Activated CD4-positive, alpha-beta T cell treated with anti-CD3 and anti-CD28 coated beads, Interleukin-2, amount 10 ng/mL, durations not matched to agents 7 days and 5 days (primary cell): ENCODE results near the gene LAGE3. TPM values are rescaled to one million over a fixed set of nuclear protein-coding genes. Genes with fewer than 3 reads are reported as not detected.

Source experiments
- CTCF ChIA-PET: fragments of 350-600 bp; sonication (Branson Sonifier 250); formaldehyde crosslinking; loops from one replicate; lab custom pipeline; 2021; ENCODE audit warnings: antibody characterized with exemption; lab: Charles Lee
- POLR2A ChIA-PET: fragments of 350-600 bp; sonication (Branson Sonifier 250); formaldehyde crosslinking; loops from one replicate; lab custom pipeline; 2021; ENCODE audit warnings: antibody characterized with exemption; lab: Charles Lee
- DNase-seq: peaks from one replicate; pipeline ENCODE4 v3.0.0-alpha.2; 2020
- H3K27ac Mint-ChIP-seq: one replicate; pipeline ENCODE4 v1.8.0; 2021; ENCODE audit warnings: mild to moderate bottlenecking, moderate library complexity, mixed read lengths
- H3K27me3 Mint-ChIP-seq: one replicate; pipeline ENCODE4 v1.8.0; 2021; ENCODE audit warnings: mixed read lengths
- H3K36me3 Mint-ChIP-seq: one replicate; pipeline ENCODE4 v1.8.0; 2021; ENCODE audit warnings: low read depth, mixed read lengths
- H3K4me1 Mint-ChIP-seq: one replicate; pipeline ENCODE4 v1.8.0; 2021; ENCODE audit warnings: mixed read lengths
- H3K4me3 Mint-ChIP-seq: one replicate; pipeline ENCODE4 v1.8.0; 2021; ENCODE audit warnings: mild to moderate bottlenecking, moderate library complexity, mixed read lengths
- H3K9me3 Mint-ChIP-seq: one replicate; pipeline ENCODE4 v1.8.0; 2021; ENCODE audit warnings: mixed read lengths
- total RNA-seq, 2 experiments: library from RNA; stranded (reverse); gene quantifications; one replicate each; pipeline ENCODE4 v1.2.3, GENCODE V29; 2021

The LAGE3 gene
- total RNA-seq, 2 experiments from 2014 or later = 43.2 to 47.9 TPM

DNA sequence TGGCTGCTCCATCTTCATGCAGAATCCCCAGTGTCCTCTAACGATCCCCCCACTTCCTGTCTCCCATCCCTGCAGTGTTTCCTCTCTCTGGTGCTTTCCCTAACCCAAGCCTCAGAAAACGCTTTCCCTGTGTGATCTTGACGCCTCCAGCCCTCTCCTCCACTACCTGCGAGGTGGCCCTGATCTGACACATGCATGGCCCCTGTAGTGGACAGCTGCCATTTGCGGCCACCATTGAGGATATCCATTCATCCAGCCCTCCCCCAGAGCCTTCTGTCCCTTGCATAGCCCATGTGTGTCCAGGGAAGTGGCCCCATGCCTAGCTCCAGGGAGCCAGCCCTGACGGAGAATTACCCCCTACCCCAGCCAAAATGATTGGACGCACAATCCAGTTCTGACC, 4.2 kb upstream of the LAGE3 start:
- no peak overlapping the region for H3K27ac Mint-ChIP-seq
- H3K4me3 Mint-ChIP-seq = no peak overlapping the region
- no peaks in the 10 kb centered on the region for H3K9me3 Mint-ChIP-seq
- ChIA-PET POLR2A (no interaction called here), CTCF (interaction anchor here (0.9 kb wide), 1 partner anchor 66 kb away, joined by 3 read pairs; no protein-coding TSS in a partner anchor)
- H3K27me3 Mint-ChIP-seq = no peaks in the 10 kb centered on the region
- H3K4me1 Mint-ChIP-seq = peaks cover 36% of the 10 kb centered on the region
- no peak for DNase-seq
- H3K36me3 Mint-ChIP-seq = peaks cover 9% of the 10 kb centered on the region

DNA sequence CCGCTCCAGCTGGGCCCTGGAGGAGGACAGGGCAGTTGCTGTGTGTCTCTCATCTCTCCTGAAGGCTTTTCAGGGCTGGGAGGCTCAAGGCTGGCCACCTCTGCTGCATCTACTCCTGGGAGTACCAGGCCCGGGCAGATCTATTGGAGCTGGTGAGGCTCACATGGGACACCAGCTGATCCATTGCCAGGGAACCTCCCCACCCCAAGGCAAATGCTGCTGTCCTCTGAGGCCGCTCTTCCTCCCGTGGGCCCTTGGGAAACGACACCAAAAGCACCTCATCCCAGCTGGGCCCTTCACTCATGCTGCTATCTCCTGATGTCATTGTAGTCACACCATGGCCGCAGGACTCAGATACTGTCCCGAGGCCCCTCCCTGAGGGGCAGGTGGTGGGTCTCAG, 3.7 kb upstream of the LAGE3 start:
- no peak overlapping the region for H3K4me3 Mint-ChIP-seq
- ChIA-PET CTCF (no interaction called here), POLR2A (no interaction called here)
- H3K27ac Mint-ChIP-seq = no peak overlapping the region
- no peak for DNase-seq
- peaks cover 34% of the 10 kb centered on the region for H3K4me1 Mint-ChIP-seq
- H3K36me3 Mint-ChIP-seq = peaks cover 8% of the 10 kb centered on the region
- H3K27me3 Mint-ChIP-seq = no peaks in the 10 kb centered on the region
- no peaks in the 10 kb centered on the region for H3K9me3 Mint-ChIP-seq

GRCh38 chrX:154481911-154482601, 3.0 kb upstream of the LAGE3 start:
- Mint-ChIP-seq H3K27ac (no peak overlapping the region), H3K27me3 (no peaks in the 10 kb centered on the region), H3K4me3 (no peak overlapping the region), H3K9me3 (no peaks in the 10 kb centered on the region), H3K36me3 (peaks cover 8% of the 10 kb centered on the region), H3K4me1 (peaks cover 33% of the 10 kb centered on the region)
- CTCF ChIA-PET = no interaction called here
- no peak for DNase-seq
- POLR2A ChIA-PET = no interaction called here

GRCh38 chrX:154481195-154481594, 2.1 kb upstream of the LAGE3 start:
- H3K36me3 Mint-ChIP-seq = peaks cover 8% of the 10 kb centered on the region
- no peaks in the 10 kb centered on the region for H3K27me3 Mint-ChIP-seq
- H3K4me1 Mint-ChIP-seq = peaks cover 39% of the 10 kb centered on the region
- POLR2A ChIA-PET = interaction anchor here (0.6 kb wide), 1 partner anchor 9 kb away, joined by 3 read pairs; no protein-coding TSS in a partner anchor
- H3K4me3 Mint-ChIP-seq = no peak overlapping the region
- DNase-seq = no peak
- CTCF ChIA-PET = interaction anchor here (1.0 to 2.1 kb wide), 2 partner anchors 9 to 19 kb away, joined by 4 to 5 read pairs; partner anchors contain the start of gene SLC10A3
- no peak overlapping the region for H3K27ac Mint-ChIP-seq
- H3K9me3 Mint-ChIP-seq = no peaks in the 10 kb centered on the region

- H3K27me3 Mint-ChIP-seq = no peaks in the 10 kb centered on the region
- no peak for DNase-seq
- peak overlapping the region; percentile 81 for H3K4me3 Mint-ChIP-seq
- peaks cover 25% of the 10 kb centered on the region for H3K4me1 Mint-ChIP-seq
- ChIA-PET POLR2A (no interaction called here), CTCF (interaction anchor here (1.5 kb wide), 1 partner anchor 11 kb away, joined by 3 read pairs; no protein-coding TSS in a partner anchor)
- peaks cover 2% of the 10 kb centered on the region for H3K36me3 Mint-ChIP-seq
- no peaks in the 10 kb centered on the region for H3K9me3 Mint-ChIP-seq
- H3K27ac Mint-ChIP-seq = peak overlapping the region; percentile 86
Observed at GRCh38 chrX:154477891-154478477, 1.1 kb downstream of the LAGE3 start.

DNA sequence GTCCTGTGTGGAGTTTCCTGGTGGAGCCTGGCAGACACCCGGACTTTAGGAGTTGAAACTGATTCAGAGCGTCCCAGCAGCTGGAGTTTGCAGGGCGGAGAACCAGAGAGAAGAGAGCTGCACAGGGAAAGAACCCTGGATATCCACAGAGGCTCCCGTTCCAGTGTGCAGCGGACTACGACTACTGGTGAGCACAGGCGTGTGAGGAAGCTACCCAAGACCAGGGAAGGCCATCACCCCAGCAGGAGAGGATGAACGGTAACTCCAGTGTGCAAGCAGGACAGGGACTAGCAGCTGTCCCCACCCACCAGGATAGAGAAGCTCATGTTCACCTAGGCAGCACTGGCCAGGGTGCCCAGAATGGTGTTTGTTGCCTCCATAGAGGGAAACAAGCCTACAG, 2.3 kb downstream of the LAGE3 start:
- Mint-ChIP-seq H3K27ac (peak overlapping the region; percentile 9), H3K9me3 (no peaks in the 10 kb centered on the region), H3K36me3 (peaks cover 2% of the 10 kb centered on the region), H3K27me3 (no peaks in the 10 kb centered on the region), H3K4me1 (peaks cover 25% of the 10 kb centered on the region), H3K4me3 (no peak overlapping the region)
- ChIA-PET CTCF (interaction anchor here (0.6 to 1.5 kb wide), 3 partner anchors 12 to 75 kb away, joined by 3 to 6 read pairs (median 4); no protein-coding TSS in a partner anchor), POLR2A (no interaction called here)
- DNase-seq = no peak

DNA sequence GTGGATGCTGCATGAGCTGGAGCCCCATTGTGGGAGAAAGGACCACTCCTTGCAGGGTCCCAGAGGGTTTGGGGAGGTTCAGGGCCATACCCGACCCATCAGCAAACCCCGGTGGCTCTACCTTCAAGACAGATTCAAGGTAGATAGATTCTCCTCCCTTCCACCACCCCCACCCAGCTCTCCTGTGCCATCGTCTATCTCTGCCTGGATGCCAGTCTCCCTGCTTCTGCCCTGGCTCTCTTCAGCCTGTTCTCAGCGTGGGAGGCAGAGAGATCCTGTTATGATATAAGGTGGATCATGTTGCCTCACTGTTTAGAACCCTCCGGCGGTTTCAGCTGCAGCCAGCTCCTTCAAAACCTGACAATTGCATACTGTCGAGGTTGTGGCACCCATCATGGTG, 5.4 kb downstream of the LAGE3 start:
- Mint-ChIP-seq H3K4me1 (peaks cover 20% of the 10 kb centered on the region), H3K4me3 (no peak overlapping the region), H3K27me3 (no peaks in the 10 kb centered on the region), H3K27ac (no peak overlapping the region), H3K36me3 (peaks cover 2% of the 10 kb centered on the region), H3K9me3 (no peaks in the 10 kb centered on the region)
- no peak for DNase-seq
- CTCF ChIA-PET = interaction anchor here (0.6 kb wide), 3 partner anchors 43 to 79 kb away, joined by 3 to 8 read pairs (median 3); no protein-coding TSS in a partner anchor
- POLR2A ChIA-PET = no interaction called here

DNA sequence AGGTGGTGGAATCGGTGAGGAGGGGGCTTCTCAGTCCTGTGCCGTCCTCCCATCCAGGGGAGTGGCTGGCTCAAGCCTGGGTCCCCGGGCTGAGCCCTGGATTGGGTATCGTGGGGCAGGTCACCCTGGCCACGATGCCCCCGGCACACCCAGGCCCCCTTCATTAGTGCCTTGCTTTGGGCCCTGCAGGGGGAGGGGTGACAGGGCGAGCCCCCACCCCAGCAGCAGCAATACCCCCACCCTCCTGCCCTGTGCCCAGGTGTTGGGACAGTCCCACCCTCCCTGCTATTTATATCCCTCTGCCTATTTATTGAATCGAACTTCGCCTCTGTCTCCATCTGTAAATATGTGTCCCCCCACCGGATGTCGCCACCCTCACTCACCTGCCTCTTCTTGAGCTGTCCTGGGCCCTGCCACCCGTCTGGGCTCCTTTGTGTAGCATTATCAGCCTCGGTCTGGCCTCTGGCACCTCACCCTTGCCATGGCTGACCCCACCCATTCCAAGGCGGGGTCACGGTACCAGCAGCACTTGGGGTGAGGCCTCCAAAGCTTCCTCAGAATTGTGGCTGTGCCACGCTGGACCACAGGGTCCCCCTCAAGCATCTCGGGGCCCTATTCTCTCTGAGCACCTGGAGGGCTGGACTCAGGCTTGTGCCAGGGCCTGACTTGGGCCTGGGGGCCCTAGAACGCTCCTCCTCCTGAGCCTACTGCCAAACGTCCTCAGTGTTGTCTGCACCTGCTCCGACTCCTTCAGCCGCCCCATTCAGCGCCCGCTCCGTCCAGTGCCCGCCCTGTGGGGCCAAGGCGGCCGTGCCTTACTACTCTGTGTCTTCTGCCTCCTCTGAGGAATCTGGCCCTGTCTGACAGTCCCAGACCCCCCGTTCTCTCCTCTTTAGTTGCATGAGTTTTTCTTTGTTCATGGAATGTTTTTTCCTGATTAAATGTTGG, 6.1 kb downstream of the LAGE3 start:
- no peaks in the 10 kb centered on the region for H3K27me3 Mint-ChIP-seq
- no peak overlapping the region for H3K4me3 Mint-ChIP-seq
- ChIA-PET POLR2A (no interaction called here), CTCF (interaction anchor here (1.2 kb wide), 1 partner anchor 23 kb away, joined by 3 read pairs; no protein-coding TSS in a partner anchor)
- peaks cover 2% of the 10 kb centered on the region for H3K36me3 Mint-ChIP-seq
- no peak overlapping the region for H3K27ac Mint-ChIP-seq
- H3K4me1 Mint-ChIP-seq = peaks cover 20% of the 10 kb centered on the region
- H3K9me3 Mint-ChIP-seq = no peaks in the 10 kb centered on the region
- DNase-seq = no peak

DNA sequence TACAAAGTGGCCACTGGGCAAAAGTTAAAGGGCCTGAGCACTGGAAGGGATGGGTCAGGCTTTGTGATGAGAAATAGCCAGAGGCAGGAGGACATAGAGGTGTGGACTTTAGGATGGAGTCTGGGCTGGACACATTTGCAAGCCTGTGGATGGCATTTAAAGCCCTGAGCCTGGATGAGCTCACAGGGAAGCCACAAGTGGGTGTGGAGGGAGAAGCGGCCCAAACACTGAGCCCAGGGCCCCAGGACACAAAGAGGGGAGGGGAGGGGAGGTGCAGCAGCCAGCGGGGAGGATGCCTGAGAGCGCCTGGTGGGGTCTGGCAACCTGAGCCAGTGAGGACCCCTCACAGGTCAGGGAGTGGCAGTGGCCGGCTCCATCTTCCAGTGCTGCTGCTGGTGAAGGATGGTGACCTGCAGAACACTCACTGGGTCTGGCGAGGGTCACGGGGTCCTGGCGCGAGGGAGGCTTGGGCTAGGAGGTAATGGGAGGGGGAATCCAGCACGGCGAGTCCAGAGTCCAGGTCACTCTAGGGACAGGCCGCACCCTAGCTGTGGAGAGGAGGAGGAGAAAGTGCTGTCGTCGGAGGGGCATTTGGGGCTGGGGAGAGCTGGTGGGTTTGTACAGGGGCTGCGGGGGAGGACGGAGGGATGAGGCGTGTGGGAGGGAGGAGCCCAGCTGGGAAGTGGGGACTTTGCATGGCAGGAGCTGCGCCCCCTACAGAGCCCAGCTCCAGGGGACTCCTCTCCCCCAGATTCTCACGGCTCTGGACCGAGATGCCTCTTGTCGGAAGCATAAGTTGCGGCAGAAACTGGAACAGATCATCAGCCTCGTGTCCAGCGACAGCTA, 7.0 kb downstream of the LAGE3 start:
- CTCF ChIA-PET = interaction anchor here (1.2 kb wide), 2 partner anchors 22 to 55 kb away, joined by 3 read pairs; no protein-coding TSS in a partner anchor
- no peak for DNase-seq
- peaks cover 2% of the 10 kb centered on the region for H3K36me3 Mint-ChIP-seq
- H3K9me3 Mint-ChIP-seq = no peaks in the 10 kb centered on the region
- no peak overlapping the region for H3K27ac Mint-ChIP-seq
- H3K27me3 Mint-ChIP-seq = no peaks in the 10 kb centered on the region
- no peak overlapping the region for H3K4me3 Mint-ChIP-seq
- POLR2A ChIA-PET = no interaction called here
- peaks cover 12% of the 10 kb centered on the region for H3K4me1 Mint-ChIP-seq

DNA sequence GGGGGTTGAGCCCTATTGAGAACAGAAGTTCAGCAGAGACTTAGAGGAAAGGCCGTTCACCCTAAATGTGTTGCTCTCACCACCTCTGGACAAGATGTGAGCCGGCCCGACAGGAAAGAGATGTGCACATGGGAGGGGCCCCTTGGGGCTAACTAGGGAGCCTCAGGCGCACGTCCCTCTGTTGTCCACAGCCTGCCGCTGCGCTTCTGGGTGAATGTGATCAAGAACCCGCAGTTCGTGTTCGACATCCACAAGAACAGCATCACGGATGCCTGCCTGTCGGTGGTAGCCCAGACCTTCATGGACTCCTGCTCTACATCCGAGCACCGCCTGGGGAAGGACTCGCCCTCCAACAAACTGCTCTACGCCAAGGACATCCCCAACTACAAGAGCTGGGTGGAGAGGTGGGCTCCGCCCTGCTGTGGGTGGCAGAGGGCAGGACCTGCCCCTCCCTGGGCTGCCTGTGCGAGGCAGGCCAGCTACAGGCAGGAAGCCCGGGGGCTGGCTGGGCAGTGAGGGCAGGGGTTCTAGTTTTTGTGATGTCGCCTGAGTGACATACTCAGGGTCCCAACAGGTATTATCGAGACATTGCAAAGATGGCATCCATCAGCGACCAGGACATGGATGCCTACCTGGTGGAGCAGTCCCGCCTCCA, 8.0 kb downstream of the LAGE3 start:
- no peaks in the 10 kb centered on the region for H3K27me3 Mint-ChIP-seq
- no peak overlapping the region for H3K27ac Mint-ChIP-seq
- H3K4me3 Mint-ChIP-seq = no peak overlapping the region
- ChIA-PET POLR2A (no interaction called here), CTCF (interaction anchor here (1.2 kb wide), 1 partner anchor 56 kb away, joined by 3 read pairs; no protein-coding TSS in a partner anchor)
- no peak for DNase-seq
- peaks cover 5% of the 10 kb centered on the region for H3K4me1 Mint-ChIP-seq
- no peaks in the 10 kb centered on the region for H3K9me3 Mint-ChIP-seq
- peaks cover 2% of the 10 kb centered on the region for H3K36me3 Mint-ChIP-seq

GRCh38 chrX:154470434-154470833, 8.6 kb downstream of the LAGE3 start:
- ChIA-PET POLR2A (no interaction called here), CTCF (no interaction called here)
- peaks cover under 1% of the 10 kb centered on the region for H3K36me3 Mint-ChIP-seq
- H3K27me3 Mint-ChIP-seq = no peaks in the 10 kb centered on the region
- peaks cover 2% of the 10 kb centered on the region for H3K4me1 Mint-ChIP-seq
- no peak for DNase-seq
- no peak overlapping the region for H3K4me3 Mint-ChIP-seq
- H3K9me3 Mint-ChIP-seq = no peaks in the 10 kb centered on the region
- H3K27ac Mint-ChIP-seq = no peak overlapping the region
